ENCODE data around the gene SHLD3.
"Not testable (repeated sequence)": the region's sequence is repeated elsewhere in the genome, so short reads cannot be mapped to it uniquely, and the experiment has no call there.

The SHLD3 gene

DNA sequence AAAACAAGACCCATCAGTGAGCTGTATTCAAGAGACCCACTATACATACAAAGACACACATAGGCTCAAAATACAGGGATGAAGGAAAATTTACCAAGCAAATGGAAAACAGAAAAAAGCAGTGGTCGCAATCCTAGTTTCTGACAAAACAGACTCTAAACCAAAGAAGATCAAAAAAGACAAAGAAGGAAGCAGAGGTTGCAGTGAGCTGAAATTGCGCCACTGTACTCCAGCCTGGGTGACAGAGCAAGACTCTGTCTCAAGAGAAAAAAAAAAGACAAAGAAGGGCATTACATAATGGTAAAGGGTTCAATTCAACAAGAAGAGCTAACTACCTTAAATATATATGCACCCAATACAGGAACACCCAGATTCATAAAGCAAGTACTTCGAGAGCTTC is 51.2 kb downstream of the SHLD3 start:
- DNase-seq (ENCODE audit: low read depth, low spot score): not testable (repeated sequence)

Data from smooth muscle cell of the brain vasculature (primary cell).